A673 (cell line): ENCODE measurements around the gene SCGB3A2.

ENCODE experiments used
- CTCF ChIP-seq: fragments of 300-800, 200-600 bp; sonication (generic); conservative IDR thresholded peaks from 2 replicates; pipeline ENCODE4 v1.5.1; 2017; ENCODE audit warnings: low read depth, mild to moderate bottlenecking, antibody characterized with exemption, low read length, moderate library complexity, mixed read lengths
- EZH2 ChIP-seq: fragments of 200-600 bp; sonication (generic); IDR thresholded peaks from 2 replicates; pipeline ENCODE4 v1.6.1; 2017; ENCODE audit warnings: borderline replicate concordance, low read depth, mild to moderate bottlenecking, mixed read lengths, antibody characterized with exemption, low read length; ENCODE audit not compliant: poor library complexity, severe bottlenecking

- TF ChIP-seq CTCF (no peak), EZH2 (no peak)
These were observed 35.3 kb downstream of the SCGB3A2 start for GRCh38 chr5:147913786-147914185.
